Adipocyte (in vitro differentiated cells): Measurements from ENCODE around the gene UNC13B.

Experiments
- DNase-seq: peaks from one replicate; pipeline ENCODE4 v3.0.0-alpha.2; 2015; ENCODE audit warnings: low read depth
- H3K27me3 ChIP-seq: replicated peaks from 2 replicates; pipeline ENCODE4 v1.7.0; 2013; ENCODE audit warnings: mild to moderate bottlenecking, low read length, moderate library complexity; ENCODE audit not compliant: control insufficient read depth, insufficient read depth
- H3K36me3 ChIP-seq: 2 replicates; pipeline ENCODE4 v1.7.0; 2013; ENCODE audit warnings: low read length, mild to moderate bottlenecking, moderate library complexity; ENCODE audit not compliant: control insufficient read depth, insufficient read depth, severe bottlenecking
- H3K4me1 ChIP-seq: 2 replicates; pipeline ENCODE4 v1.7.0; 2013; ENCODE audit warnings: mild to moderate bottlenecking, low read length, moderate library complexity; ENCODE audit not compliant: control insufficient read depth, insufficient read depth
- H3K4me3 ChIP-seq: 2 replicates; pipeline ENCODE4 v1.7.0; 2013; ENCODE audit warnings: mild to moderate bottlenecking, low read length, moderate library complexity
- H3K9ac ChIP-seq: 2 replicates; pipeline ENCODE4 v1.7.0; 2013; ENCODE audit warnings: mild to moderate bottlenecking, low read length, moderate library complexity
- H3K9me3 ChIP-seq: 2 replicates; pipeline ENCODE4 v1.7.0; 2013; ENCODE audit warnings: mild to moderate bottlenecking, low read length, moderate library complexity; ENCODE audit not compliant: control insufficient read depth

Gene UNC13B

DNA sequence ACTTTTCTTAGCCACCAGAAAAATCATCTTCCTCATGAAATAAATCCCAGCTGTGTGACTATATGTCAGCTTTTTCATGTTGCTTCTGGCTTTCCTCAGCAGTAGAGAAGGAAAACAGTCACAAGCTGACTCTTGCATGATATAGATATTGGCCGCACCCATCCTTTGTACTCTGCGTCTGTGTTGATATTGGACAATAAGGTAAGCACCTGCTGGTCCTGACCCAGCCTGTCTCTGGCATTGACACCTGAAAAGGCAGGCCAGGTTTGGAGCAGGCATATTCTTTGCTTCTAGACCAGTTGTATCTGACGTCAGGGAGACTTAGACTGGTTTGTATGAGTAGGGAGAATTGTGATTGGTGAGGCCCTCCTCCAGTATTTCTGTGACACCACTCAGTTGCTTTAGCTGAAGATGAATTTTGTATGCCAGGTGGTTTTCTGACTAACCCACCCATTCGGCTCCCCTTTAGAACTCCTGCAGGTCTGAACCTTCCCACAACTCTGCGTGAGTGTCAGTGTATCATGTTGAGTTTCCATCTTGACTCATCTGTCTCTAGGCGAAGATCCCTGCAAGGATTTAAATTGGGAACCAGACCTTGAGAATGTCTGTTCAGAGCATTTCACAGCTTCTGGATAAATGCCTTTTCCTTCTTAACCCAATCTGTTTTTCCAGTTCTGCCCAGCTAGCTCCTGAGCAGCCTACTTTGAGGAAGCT is 176.9 kb downstream of the UNC13B start:
- no peaks in the 10 kb centered on the region for H3K9me3 ChIP-seq
- peaks cover 36% of the 10 kb centered on the region for H3K4me1 ChIP-seq
- H3K27me3 ChIP-seq, result no peaks in the 10 kb centered on the region
- no peak overlapping the region for H3K4me3 ChIP-seq
- no peak overlapping the region for H3K9ac ChIP-seq
- no peaks in the 10 kb centered on the region for H3K36me3 ChIP-seq
- DNase-seq, result no peak

DNA sequence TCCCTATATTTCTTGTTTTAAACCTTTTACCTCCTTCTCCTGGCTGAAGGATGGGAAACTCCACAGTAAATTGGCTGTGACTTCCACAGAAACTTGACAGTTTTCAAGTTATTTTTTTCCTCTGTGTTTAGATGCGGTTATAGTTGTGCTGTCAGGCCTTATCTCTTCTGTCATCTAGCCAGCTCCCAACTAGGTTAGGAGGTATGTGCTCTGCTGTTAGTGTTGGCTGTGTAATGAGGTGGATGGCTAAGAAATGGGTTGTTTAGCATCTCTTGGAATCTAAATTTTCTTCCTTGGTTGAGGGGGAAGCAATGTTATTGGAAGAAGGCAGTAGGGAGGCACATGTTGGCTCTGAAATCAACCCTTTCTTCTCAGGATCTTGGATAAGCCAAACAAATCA is 178.2 kb downstream of the UNC13B start:
- H3K27me3 ChIP-seq, result no peaks in the 10 kb centered on the region
- H3K4me3 ChIP-seq, result no peak overlapping the region
- peak; percentile 49 for DNase-seq
- no peaks in the 10 kb centered on the region for H3K36me3 ChIP-seq
- H3K4me1 ChIP-seq, result peaks cover 28% of the 10 kb centered on the region
- no peak overlapping the region for H3K9ac ChIP-seq
- no peaks in the 10 kb centered on the region for H3K9me3 ChIP-seq

- H3K27me3 ChIP-seq, result no peaks in the 10 kb centered on the region
- peaks cover 28% of the 10 kb centered on the region for H3K4me1 ChIP-seq
- H3K36me3 ChIP-seq, result no peaks in the 10 kb centered on the region
- peak overlapping the region; percentile 80 for H3K9ac ChIP-seq
- H3K9me3 ChIP-seq, result no peaks in the 10 kb centered on the region
- DNase-seq, result no peak
- H3K4me3 ChIP-seq, result peak overlapping the region; percentile 80
These were observed 179.2 kb downstream of the UNC13B start for GRCh38 chr9:35341021-35341420.

GRCh38 chr9:35341585-35341984 is 179.8 kb downstream of the UNC13B start:
- Histone ChIP-seq H3K27me3 (no peaks in the 10 kb centered on the region), H3K9me3 (no peaks in the 10 kb centered on the region), H3K9ac (peak overlapping the region; percentile 80), H3K4me1 (peaks cover 28% of the 10 kb centered on the region), H3K36me3 (no peaks in the 10 kb centered on the region), H3K4me3 (peak overlapping the region; percentile 80)
- DNase-seq, result peak; percentile 64

DNA sequence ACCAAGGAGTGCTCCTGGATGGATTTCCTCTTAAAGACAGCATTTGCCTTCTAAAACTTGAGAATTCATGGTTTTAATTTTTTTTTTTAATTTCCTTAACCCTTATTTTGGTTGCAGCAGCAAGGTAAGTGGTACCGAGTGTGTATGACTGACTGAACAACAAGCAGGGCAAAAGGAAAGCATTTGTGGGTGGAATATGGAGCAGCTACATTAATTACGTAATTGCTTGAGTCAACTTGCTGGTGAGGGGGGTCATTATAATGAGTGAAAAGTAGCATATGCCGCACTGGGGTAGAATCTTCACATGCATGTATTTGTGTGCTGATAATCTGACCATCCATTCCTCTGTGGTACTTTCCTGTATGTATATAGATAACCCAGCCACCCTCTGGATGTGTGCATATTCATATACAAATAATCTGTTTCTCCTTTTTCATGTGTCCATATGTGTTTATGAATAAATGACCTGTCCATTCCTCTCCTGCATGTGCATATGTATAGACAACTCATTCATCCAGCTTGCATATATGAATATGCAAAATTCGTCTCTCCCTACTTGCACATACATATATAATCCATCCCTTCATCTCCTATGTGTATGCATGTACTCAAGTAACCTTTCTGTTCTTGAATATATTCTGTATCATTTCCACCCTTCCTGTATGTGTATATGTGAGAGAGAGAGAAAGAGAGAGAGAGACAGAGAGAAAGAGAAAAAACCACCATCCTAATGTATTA is 180.6 kb downstream of the UNC13B start:
- DNase-seq, result peak; percentile 28
- H3K4me1 ChIP-seq, result peaks cover 28% of the 10 kb centered on the region
- H3K27me3 ChIP-seq, result no peaks in the 10 kb centered on the region
- H3K9ac ChIP-seq, result peak overlapping the region; percentile 80
- H3K4me3 ChIP-seq, result peak overlapping the region; percentile 80
- H3K9me3 ChIP-seq, result no peaks in the 10 kb centered on the region
- H3K36me3 ChIP-seq, result no peaks in the 10 kb centered on the region

DNA sequence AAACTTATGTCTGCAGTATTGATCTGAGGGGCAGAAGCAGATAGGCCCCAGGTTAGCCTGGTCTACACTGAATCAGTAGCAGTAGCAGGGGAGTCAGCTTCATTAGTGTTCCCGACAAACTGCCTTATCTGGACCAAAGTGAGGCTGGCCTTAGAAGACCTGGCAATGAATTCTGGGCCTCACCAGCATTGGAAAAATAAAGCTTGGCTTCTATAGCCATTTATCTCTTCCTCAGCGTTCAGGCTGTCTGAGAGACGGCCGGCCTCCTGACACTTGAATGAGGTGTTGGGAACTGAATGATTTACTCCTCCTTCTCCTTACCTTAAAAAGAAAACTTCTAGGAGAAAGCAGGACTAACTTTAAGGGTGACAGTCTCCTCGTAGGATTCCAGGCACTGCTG is 186.3 kb downstream of the UNC13B start:
- no peaks in the 10 kb centered on the region for H3K27me3 ChIP-seq
- no peaks in the 10 kb centered on the region for H3K9me3 ChIP-seq
- H3K4me3 ChIP-seq, result no peak overlapping the region
- peaks cover 24% of the 10 kb centered on the region for H3K4me1 ChIP-seq
- no peak for DNase-seq
- no peak overlapping the region for H3K9ac ChIP-seq
- no peaks in the 10 kb centered on the region for H3K36me3 ChIP-seq

GRCh38 chr9:35349287-35349990 is 187.6 kb downstream of the UNC13B start:
- Histone ChIP-seq H3K9me3 (no peaks in the 10 kb centered on the region), H3K27me3 (no peaks in the 10 kb centered on the region), H3K36me3 (no peaks in the 10 kb centered on the region), H3K4me3 (no peak overlapping the region), H3K9ac (no peak overlapping the region), H3K4me1 (peaks cover 24% of the 10 kb centered on the region)
- DNase-seq, result peak; percentile 23

GRCh38 chr9:35350212-35350611 is 188.4 kb downstream of the UNC13B start:
- H3K4me3 ChIP-seq, result peak overlapping the region; percentile 17
- H3K4me1 ChIP-seq, result peaks cover 24% of the 10 kb centered on the region
- DNase-seq, result peak; percentile 20
- no peaks in the 10 kb centered on the region for H3K27me3 ChIP-seq
- no peaks in the 10 kb centered on the region for H3K9me3 ChIP-seq
- no peaks in the 10 kb centered on the region for H3K36me3 ChIP-seq
- peak overlapping the region; percentile 33 for H3K9ac ChIP-seq

GRCh38 chr9:35350827-35351549 is 189.2 kb downstream of the UNC13B start:
- H3K36me3 ChIP-seq, result no peaks in the 10 kb centered on the region
- DNase-seq, result peak; percentile 90
- H3K9me3 ChIP-seq, result no peaks in the 10 kb centered on the region
- peak overlapping the region; percentile 33 for H3K9ac ChIP-seq
- peaks cover 24% of the 10 kb centered on the region for H3K4me1 ChIP-seq
- peak overlapping the region; percentile 17 for H3K4me3 ChIP-seq
- no peaks in the 10 kb centered on the region for H3K27me3 ChIP-seq

DNA sequence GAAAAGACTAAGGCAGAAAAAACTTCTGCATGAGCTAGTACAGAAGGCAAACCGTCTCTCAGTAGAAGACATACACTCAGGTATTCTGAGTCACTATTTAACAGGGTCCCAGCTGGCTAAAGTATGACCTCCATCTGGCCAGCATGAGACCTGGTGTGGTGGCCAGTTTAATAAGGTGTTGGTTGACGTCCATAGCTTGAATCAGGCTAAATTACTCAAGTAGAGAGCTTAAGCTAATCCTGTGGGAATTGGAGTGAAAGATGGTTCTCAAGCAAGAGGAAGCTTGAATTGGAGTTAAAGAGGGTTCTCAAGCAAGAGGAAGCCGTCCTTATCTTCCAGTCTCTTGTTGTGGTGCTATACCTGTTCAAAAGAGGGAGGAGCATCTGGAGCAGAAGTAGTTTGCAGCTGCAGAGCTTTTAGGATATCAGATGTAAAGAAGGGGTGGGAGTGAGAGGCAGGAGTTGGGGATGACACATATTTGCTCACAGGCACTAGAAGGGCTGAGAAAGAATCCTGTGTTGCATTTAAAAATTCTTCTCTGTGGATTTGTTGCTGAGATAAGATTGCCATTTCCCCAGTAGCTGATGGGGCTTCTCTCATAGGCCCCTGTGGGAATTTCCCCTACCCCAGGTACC is 192.0 kb downstream of the UNC13B start:
- no peaks in the 10 kb centered on the region for H3K9me3 ChIP-seq
- no peak overlapping the region for H3K9ac ChIP-seq
- no peak overlapping the region for H3K4me3 ChIP-seq
- no peak for DNase-seq
- no peaks in the 10 kb centered on the region for H3K36me3 ChIP-seq
- H3K4me1 ChIP-seq, result peaks cover 24% of the 10 kb centered on the region
- no peaks in the 10 kb centered on the region for H3K27me3 ChIP-seq
